HEK293T (cell line): ENCODE measurements around the gene NINL.

Experiments
- ARNT ChIP-seq: fragments of 450-650 bp; IDR thresholded peaks from 2 replicates; pipeline ENCODE4 v1.6.1; 2017; ENCODE audit warnings: mild to moderate bottlenecking
- BHLHE40 ChIP-seq: fragments of 450-650 bp; IDR thresholded peaks from 2 replicates; pipeline ENCODE4 v1.6.1; 2016; ENCODE audit warnings: mild to moderate bottlenecking, moderate library complexity, borderline replicate concordance
- ELF4 ChIP-seq: fragments of 450-650 bp; IDR thresholded peaks from 2 replicates; pipeline ENCODE4 v1.6.1; 2017; ENCODE audit warnings: antibody characterized with exemption
- FOXA1 ChIP-seq: fragments of 450-650 bp; IDR thresholded peaks from 2 replicates; pipeline ENCODE4 v1.6.1; 2016; ENCODE audit warnings: mild to moderate bottlenecking
- FOXK2 ChIP-seq: fragments of 450-650 bp; IDR thresholded peaks from 2 replicates; pipeline ENCODE4 v1.6.1; 2016; ENCODE audit warnings: mild to moderate bottlenecking
- SP1 ChIP-seq: fragments of 450-650 bp; IDR thresholded peaks from 2 replicates; pipeline ENCODE4 v1.6.1; 2017
- SUZ12 ChIP-seq: fragments of 450-650 bp; IDR thresholded peaks from 2 replicates; pipeline ENCODE4 v1.6.1; 2016; ENCODE audit warnings: mild to moderate bottlenecking
- TARDBP ChIP-seq: fragments of 450-650 bp; IDR thresholded peaks from 2 replicates; pipeline ENCODE4 v1.6.1; 2016

DNA sequence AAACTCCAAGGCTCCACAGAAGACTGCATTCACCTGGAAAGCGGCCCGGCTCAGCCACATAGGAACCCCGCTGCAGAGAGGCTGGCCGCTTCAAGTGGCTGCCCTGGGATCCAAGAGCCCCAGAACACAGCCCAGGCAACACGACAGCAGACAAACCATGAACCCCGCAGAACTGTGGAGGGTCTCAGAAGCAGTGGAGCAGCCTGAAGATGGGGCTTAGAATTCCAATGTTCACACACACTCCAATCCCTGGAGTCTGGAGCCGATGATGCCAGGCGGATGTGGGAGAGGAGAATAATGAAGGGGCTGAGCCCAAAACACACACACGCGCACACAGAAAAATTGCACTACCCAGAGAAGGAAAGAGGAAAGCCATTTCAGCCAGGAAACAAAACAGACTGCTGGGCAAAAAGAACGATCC is 52.4 kb downstream of the NINL start:
- TF ChIP-seq SUZ12 (no peak), ELF4 (no peak), FOXK2 (no peak), SP1 (no peak), ARNT (no peak), BHLHE40 (no peak), FOXA1 (no peak), TARDBP (no peak)
